K562 (cell line): Measurements from ENCODE around the gene PITHD1. TPM values are rescaled to one million over a fixed set of nuclear protein-coding genes. Genes with fewer than 3 reads are reported as not detected.

Experiments used
- ARNT ChIP-seq, 2 experiments: fragments of 450-650 bp; IDR thresholded peaks; 2 replicates each; pipeline ENCODE4 v1.6.1; 2016; ENCODE audit warnings: mild to moderate bottlenecking in 1 of 2
- CBFA2T2 ChIP-seq: fragments of 450-650 bp; conservative IDR thresholded peaks from 2 replicates; pipeline ENCODE4 v1.6.1; 2017; ENCODE audit warnings: mild to moderate bottlenecking
- CTCFL ChIP-seq: IDR thresholded peaks from 2 replicates; pipeline ENCODE4 v1.6.1; 2011; ENCODE audit warnings: borderline replicate concordance, low read depth, mild to moderate bottlenecking, moderate library complexity, low read length; ENCODE audit not compliant: insufficient read depth, poor library complexity, severe bottlenecking
- DACH1 ChIP-seq: fragments of 450-650 bp; IDR thresholded peaks from 2 replicates; pipeline ENCODE4 v1.6.1; 2018; ENCODE audit not compliant: partially characterized antibody
- DNMT1 ChIP-seq: fragments of 450-650 bp; IDR thresholded peaks from 2 replicates; pipeline ENCODE4 v1.6.1; 2016; ENCODE audit warnings: antibody characterized with exemption, mild to moderate bottlenecking
- KLF10 ChIP-seq: fragments of 250-450 bp; sonication (Bioruptor Pico); IDR thresholded peaks from 2 replicates; pipeline ENCODE4 v1.6.1; 2021; ENCODE audit warnings: matching md5 sums
- KLF16 ChIP-seq: IDR thresholded peaks from 2 replicates; pipeline ENCODE4 v1.6.1; 2016; ENCODE audit warnings: antibody characterized with exemption
- L3MBTL2 ChIP-seq: fragments of 450-650 bp; IDR thresholded peaks from 2 replicates; pipeline ENCODE4 v1.6.1; 2016; ENCODE audit warnings: mild to moderate bottlenecking, moderate library complexity
- REST ChIP-seq, 2 experiments: fragments of 450-650 bp; formaldehyde crosslinking in 1 of 2; IDR thresholded peaks; 2 replicates each; pipeline versions ENCODE4 v1.4.0 to v1.6.1; 2014 to 2020; ENCODE audit warnings: mild to moderate bottlenecking in 2 of 2, borderline replicate concordance in 1 of 2, low read depth in 1 of 2
- SRF ChIP-seq, 2 experiments: fragments of 250-450, 450-650 bp in 1 of 2; sonication (Bioruptor Pico) in 1 of 2; sonication (generic) in 1 of 2; formaldehyde crosslinking; IDR thresholded peaks; 2 replicates each; pipeline versions ENCODE4 v1.5.0 to v1.5.1; 2020 to 2022; ENCODE audit warnings: mild to moderate bottlenecking in 1 of 2, missing genetic modification reagents in 1 of 2
- TFAP4 ChIP-seq: sonication (generic); formaldehyde crosslinking; IDR thresholded peaks from 2 replicates; pipeline ENCODE4 v1.8.0; 2022; ENCODE audit warnings: missing genetic modification reagents, mild to moderate bottlenecking, moderate library complexity, borderline replicate concordance
- USF2 ChIP-seq: sonication (generic); formaldehyde crosslinking; IDR thresholded peaks from 2 replicates; pipeline ENCODE4 v1.5.0; 2020; ENCODE audit warnings: missing genetic modification reagents
- ZNF212 ChIP-seq: fragments of 450-650 bp; formaldehyde crosslinking; IDR thresholded peaks from 2 replicates; pipeline ENCODE4 v1.4.0; 2020; ENCODE audit warnings: mild to moderate bottlenecking
- ZNF740 ChIP-seq, 3 experiments: fragments of 200-800 bp in 1 of 3; sonication (Bioruptor generic) in 1 of 3; sonication (generic) in 1 of 3; formaldehyde crosslinking in 1 of 3; IDR thresholded peaks; 2 replicates each; pipeline versions ENCODE4 v1.6.1 to v1.8.0; 2016 to 2022; ENCODE audit warnings: mild to moderate bottlenecking in 2 of 3, missing compliant biosample characterization in 2 of 3, missing genetic modification characterization in 2 of 3, missing genetic modification reagents in 1 of 3
- polyA plus RNA-seq, 8 experiments: library from polyadenylated mRNA; depleted of rRNA in 4 of 8; stranded (reverse) in 5 of 8; unstranded in 3 of 8; fragments of >200 nt; fragmentation: Nextera tagmentation in 2 of 8; fragmentation: Illumina TruSeq in 1 of 8; extraction: Ambion mirVana in 2 of 8; extraction: Trizol in 1 of 8; gene quantifications; 2 replicates each; pipeline versions ENCODE4 v1.2.1 to v1.2.3, GENCODE V29; 2011 to 2014; ENCODE audit warnings: inconsistent platforms in 1 of 8, missing spikeins in 1 of 8
- total RNA-seq, 7 experiments: library from RNA; depleted of rRNA in 6 of 7; stranded (reverse); fragments of >200 nt in 6 of 7; fragmentation: Illumina TruSeq in 2 of 7; extraction: Trizol in 2 of 7; gene quantifications; 2 replicates each; pipeline versions ENCODE4 v1.2.1 to v1.2.3, GENCODE V29; 2011 to 2021; ENCODE audit warnings: low replicate concordance in 1 of 7

Gene PITHD1
- total and polyA plus RNA-seq, 9 of the 15 experiments (the other 6 are each of a cell fraction or from before 2014, with no cell fraction given) = 46.5 to 175 (median 149) TPM

GRCh38 chr1:23809751-23810171, 31.5 kb downstream of the PITHD1 start (continued):
- peak; percentile 86 for TF ChIP-seq CTCFL
- peak; percentile 28; the same call in 1 of the 2 replicates for TF ChIP-seq KLF16
- TF ChIP-seq CBFA2T2 = 0 out of 2 replicates have a peak, but pooled peaks have one; percentile 3
- TF ChIP-seq SRF (CRISPR knock-in tag; IDR thresholded peaks at IDR 0.05) = no peak
- TF ChIP-seq L3MBTL2 = peak; percentile 32
- peak; percentile 52; the same call in 1 of the 2 replicates for TF ChIP-seq USF2 (CRISPR knock-in tag)
- no peak for TF ChIP-seq DNMT1
- TF ChIP-seq ZNF212 = no peak
- 0 out of 2 replicates have a peak, but pooled peaks have one; percentile 36 for TF ChIP-seq ZNF740 (CRISPR knock-in tag; IDR thresholded peaks at IDR 0.05)
- no peak for TF ChIP-seq ZNF740 (tag; IDR thresholded peaks at IDR 0.05)
- TF ChIP-seq ARNT (IDR thresholded peaks at IDR 0.05) = no peak
- TF ChIP-seq DACH1 = no peak
- TF ChIP-seq KLF10 = no peak
- TF ChIP-seq REST (IDR thresholded peaks at IDR 0.05; ENCODE audit: borderline replicate concordance) = peak; percentile 81
- no peak for TF ChIP-seq REST (CRISPR knock-in tag; IDR thresholded peaks at IDR 0.05; ENCODE audit: low read depth)
- TF ChIP-seq TFAP4 (CRISPR knock-in tag) = peak; percentile 50; the same call in 1 of the 2 replicates
